ENCODE measurements around the gene TRAFD1. TPM values are rescaled to one million over a fixed set of nuclear protein-coding genes. Genes with fewer than 3 reads are reported as not detected.

Gene TRAFD1
- total RNA-seq, 1 donor from 2014 or later: 25.4 TPM

GRCh38 chr12:112124918-112125249, 476 bp upstream of the TRAFD1 start:
- DNase-seq (ENCODE audit: low read depth): no peak
- TF ChIP-seq CTCF (IDR thresholded peaks at IDR 0.05; ENCODE audit: insufficient read depth, low read length, poor library complexity, severe bottlenecking): no peak
- H3K4me3 ChIP-seq (ENCODE audit: low read depth, low read length): no peak overlapping the region
- H3K27me3 ChIP-seq (ENCODE audit: control insufficient read depth, insufficient read depth, low read length): no peaks in the 10 kb centered on the region
- no peaks in the 10 kb centered on the region for H3K36me3 ChIP-seq (ENCODE audit: control insufficient read depth, insufficient read depth, low read length)

- DNase-seq (ENCODE audit: low read depth): no peak
- no peak for TF ChIP-seq CTCF (IDR thresholded peaks at IDR 0.05; ENCODE audit: insufficient read depth, low read length, poor library complexity, severe bottlenecking)
- Histone ChIP-seq H3K27me3 (ENCODE audit: control insufficient read depth, insufficient read depth, low read length) (no peaks in the 10 kb centered on the region), H3K36me3 (ENCODE audit: control insufficient read depth, insufficient read depth, low read length) (no peaks in the 10 kb centered on the region), H3K4me3 (ENCODE audit: low read depth, low read length) (peak overlapping the region; percentile 90)
Observed at GRCh38 chr12:112126000-112126438, 659 bp downstream of the TRAFD1 start.

GRCh38 chr12:112126911-112127310, 1.6 kb downstream of the TRAFD1 start:
- Histone ChIP-seq H3K36me3 (ENCODE audit: control insufficient read depth, insufficient read depth, low read length) (no peaks in the 10 kb centered on the region), H3K4me3 (ENCODE audit: low read depth, low read length) (no peak overlapping the region), H3K27me3 (ENCODE audit: control insufficient read depth, insufficient read depth, low read length) (no peaks in the 10 kb centered on the region)
- no peak for DNase-seq (ENCODE audit: low read depth)
- TF ChIP-seq CTCF (IDR thresholded peaks at IDR 0.05; ENCODE audit: insufficient read depth, low read length, poor library complexity, severe bottlenecking): no peak

- DNase-seq (ENCODE audit: low read depth): no peak
- Histone ChIP-seq H3K27me3 (ENCODE audit: control insufficient read depth, insufficient read depth, low read length) (no peaks in the 10 kb centered on the region), H3K4me3 (ENCODE audit: low read depth, low read length) (no peak overlapping the region), H3K36me3 (ENCODE audit: control insufficient read depth, insufficient read depth, low read length) (no peaks in the 10 kb centered on the region)
- no peak for TF ChIP-seq CTCF (IDR thresholded peaks at IDR 0.05; ENCODE audit: insufficient read depth, low read length, poor library complexity, severe bottlenecking)
Observed at GRCh38 chr12:112130441-112130998, 5.2 kb downstream of the TRAFD1 start.

GRCh38 chr12:112131686-112132085, 6.3 kb downstream of the TRAFD1 start:
- Histone ChIP-seq H3K36me3 (ENCODE audit: control insufficient read depth, insufficient read depth, low read length) (no peaks in the 10 kb centered on the region), H3K27me3 (ENCODE audit: control insufficient read depth, insufficient read depth, low read length) (no peaks in the 10 kb centered on the region), H3K4me3 (ENCODE audit: low read depth, low read length) (no peak overlapping the region)
- no peak for TF ChIP-seq CTCF (IDR thresholded peaks at IDR 0.05; ENCODE audit: insufficient read depth, low read length, poor library complexity, severe bottlenecking)
- DNase-seq (ENCODE audit: low read depth): no peak

- Histone ChIP-seq H3K4me3 (ENCODE audit: low read depth, low read length) (no peak overlapping the region), H3K36me3 (ENCODE audit: control insufficient read depth, insufficient read depth, low read length) (no peaks in the 10 kb centered on the region), H3K27me3 (ENCODE audit: control insufficient read depth, insufficient read depth, low read length) (no peaks in the 10 kb centered on the region)
- TF ChIP-seq CTCF (IDR thresholded peaks at IDR 0.05; ENCODE audit: insufficient read depth, low read length, poor library complexity, severe bottlenecking): no peak
- DNase-seq (ENCODE audit: low read depth): no peak
Observed at GRCh38 chr12:112133418-112133817, 8.1 kb downstream of the TRAFD1 start.
